Measurements from ENCODE around the gene SUSD3. TPM values are rescaled to one million over a fixed set of nuclear protein-coding genes. Genes with fewer than 3 reads are reported as not detected.
A peak's percentile ranks its signal among the peaks of the same experiment; 100 is the strongest.

The SUSD3 gene
- total RNA-seq, 4 donors from 2014 or later: 0.83 to 3.3 (median 1.4) TPM

DNA sequence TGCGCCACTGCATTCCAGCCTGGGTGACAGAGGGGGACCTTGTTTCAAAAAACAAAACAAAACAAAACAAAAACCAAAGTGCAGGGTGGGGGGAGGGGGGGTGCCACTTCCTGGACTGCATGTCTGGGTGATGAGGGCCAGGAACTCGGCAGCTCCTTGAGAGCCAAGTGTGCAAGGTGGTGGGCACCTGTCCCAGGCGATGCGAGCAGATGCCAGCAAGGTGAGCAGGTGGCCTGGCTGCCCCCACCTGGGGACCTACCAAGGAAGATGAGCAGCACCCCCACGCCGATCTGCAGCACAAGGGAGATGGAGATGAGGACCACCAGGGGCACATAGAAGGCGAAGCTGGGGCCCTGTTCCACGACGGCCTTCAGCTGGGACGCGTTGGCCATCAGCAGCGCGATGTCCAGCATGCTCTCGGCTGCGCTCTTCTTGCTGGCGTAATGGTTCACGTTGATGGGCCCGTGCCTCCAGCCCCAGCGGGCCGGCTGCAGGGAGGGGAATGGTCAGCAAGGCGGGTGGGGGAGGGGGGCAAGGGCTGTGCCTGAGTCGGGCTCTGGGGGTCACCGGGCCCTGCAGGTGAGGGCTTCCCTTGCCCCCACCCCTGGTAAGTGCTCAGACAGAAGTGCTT lies 67.8 kb downstream of the SUSD3 start:
- Histone ChIP-seq H3K4me1 (peaks cover 52 to 69% (median 60%) of the 10 kb centered on the region in 4 donors), H3K4me3 (peak overlapping the region in 3 of 4 donors; percentile 1 to 22 (median 17)), H3K9me3 (no peaks in the 10 kb centered on the region), H3K27ac (replicated peaks in 1 of 4) (peak overlapping the region; percentile 98 to 99 (median 99)), H3K27me3 (no peaks in the 10 kb centered on the region), H3K36me3 (peaks cover 13 to 53% (median 51%) of the 10 kb centered on the region in 4 donors)
- WGBS: 81% methylated on average over 4 of the region's 23 CpGs
- DNase-seq (ENCODE audit: extremely low spot score): no peak
- no peak for TF ChIP-seq POLR2AphosphoS5 (IDR thresholded peaks at IDR 0.05)
- TF ChIP-seq, protein P1, sequence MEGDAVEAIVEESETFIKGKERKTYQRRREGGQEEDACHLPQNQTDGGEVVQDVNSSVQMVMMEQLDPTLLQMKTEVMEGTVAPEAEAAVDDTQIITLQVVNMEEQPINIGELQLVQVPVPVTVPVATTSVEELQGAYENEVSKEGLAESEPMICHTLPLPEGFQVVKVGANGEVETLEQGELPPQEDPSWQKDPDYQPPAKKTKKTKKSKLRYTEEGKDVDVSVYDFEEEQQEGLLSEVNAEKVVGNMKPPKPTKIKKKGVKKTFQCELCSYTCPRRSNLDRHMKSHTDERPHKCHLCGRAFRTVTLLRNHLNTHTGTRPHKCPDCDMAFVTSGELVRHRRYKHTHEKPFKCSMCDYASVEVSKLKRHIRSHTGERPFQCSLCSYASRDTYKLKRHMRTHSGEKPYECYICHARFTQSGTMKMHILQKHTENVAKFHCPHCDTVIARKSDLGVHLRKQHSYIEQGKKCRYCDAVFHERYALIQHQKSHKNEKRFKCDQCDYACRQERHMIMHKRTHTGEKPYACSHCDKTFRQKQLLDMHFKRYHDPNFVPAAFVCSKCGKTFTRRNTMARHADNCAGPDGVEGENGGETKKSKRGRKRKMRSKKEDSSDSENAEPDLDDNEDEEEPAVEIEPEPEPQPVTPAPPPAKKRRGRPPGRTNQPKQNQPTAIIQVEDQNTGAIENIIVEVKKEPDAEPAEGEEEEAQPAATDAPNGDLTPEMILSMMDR (IDR thresholded peaks at IDR 0.05): no peak
- no peak for TF ChIP-seq EP300 (IDR thresholded peaks at IDR 0.05)
- peak; percentile 33 for TF ChIP-seq POLR2A (IDR thresholded peaks at IDR 0.05; ENCODE audit: low read depth)
- intact Hi-C loops (cut with DNase I): no loop called here

GRCh38 chr9:93126825-93127368 lies 68.4 kb downstream of the SUSD3 start:
- intact Hi-C loops (cut with DNase I): no loop called here
- Histone ChIP-seq H3K36me3 (peaks cover 9 to 47% (median 45%) of the 10 kb centered on the region in 4 donors), H3K27ac (replicated peaks in 1 of 4) (peak overlapping the region; percentile 98 to 99 (median 99)), H3K27me3 (no peaks in the 10 kb centered on the region), H3K4me1 (peaks cover 59 to 69% (median 65%) of the 10 kb centered on the region in 4 donors), H3K4me3 (peak overlapping the region in 3 of 4 donors; percentile 13 to 22 (median 17)), H3K9me3 (no peaks in the 10 kb centered on the region)
- DNase-seq (ENCODE audit: extremely low spot score): no peak
- no peak for TF ChIP-seq POLR2A (IDR thresholded peaks at IDR 0.05; ENCODE audit: low read depth)
- TF ChIP-seq, protein P1 (IDR thresholded peaks at IDR 0.05): no peak
- TF ChIP-seq EP300 (IDR thresholded peaks at IDR 0.05): no peak
- peak; percentile 43 to 60 for TF ChIP-seq POLR2AphosphoS5 (IDR thresholded peaks at IDR 0.05)
- WGBS: 22% methylated on average over 14 of the region's 18 CpGs

GRCh38 chr9:93127395-93127911 lies 69.0 kb downstream of the SUSD3 start:
- peaks cover 64 to 73% (median 71%) of the 10 kb centered on the region in 4 donors for H3K4me1 ChIP-seq
- H3K4me3 ChIP-seq: peak overlapping the region in 1 of 4 donors; percentile 22
- peak overlapping the region; percentile 98 to 99 (median 99) for H3K27ac ChIP-seq (replicated peaks in 1 of 4)
- peaks cover 8 to 41% (median 40%) of the 10 kb centered on the region in 4 donors for H3K36me3 ChIP-seq
- intact Hi-C loops (cut with DNase I): no loop called here
- TF ChIP-seq, protein P1 (IDR thresholded peaks at IDR 0.05): no peak
- no peak for DNase-seq (ENCODE audit: extremely low spot score)
- WGBS: 86% methylated on average over 1 of the region's 8 CpGs
- no peaks in the 10 kb centered on the region for H3K9me3 ChIP-seq
- H3K27me3 ChIP-seq: no peaks in the 10 kb centered on the region

DNA sequence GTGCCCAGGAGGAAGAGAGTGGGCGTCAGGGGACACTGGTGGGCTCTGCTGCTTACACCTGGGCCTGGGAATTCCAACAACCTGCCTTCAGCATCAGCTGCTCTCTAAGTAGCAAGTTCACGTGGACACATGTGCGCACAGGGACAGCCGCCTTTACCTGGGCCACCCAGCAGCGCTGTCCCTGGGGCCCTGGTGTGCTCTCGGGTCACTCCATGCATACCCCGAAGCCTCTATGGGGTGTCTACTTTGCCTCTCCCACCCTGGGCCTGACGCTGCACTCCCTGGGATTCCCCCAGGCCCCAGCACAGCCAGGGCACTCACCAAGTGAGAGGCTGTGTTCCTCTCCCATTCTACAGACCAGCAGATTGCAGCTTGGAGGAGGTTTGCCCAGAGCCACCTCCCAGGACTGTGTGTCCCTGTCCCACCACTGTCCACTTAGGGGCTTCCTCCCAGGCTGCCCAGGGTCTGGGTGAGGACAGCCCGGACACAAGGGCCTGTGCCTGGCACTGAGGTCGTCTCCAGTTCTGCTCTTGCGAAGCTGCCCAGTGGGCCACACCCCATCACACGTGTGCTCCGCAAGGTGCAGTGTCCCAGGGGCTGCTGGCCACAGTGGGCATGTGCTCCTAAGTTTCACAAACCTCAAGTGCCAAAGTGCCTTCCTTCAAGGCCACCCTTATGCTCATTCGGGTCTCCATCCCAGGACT lies 69.7 kb downstream of the SUSD3 start:
- intact Hi-C loops (cut with DNase I): no loop called here
- Histone ChIP-seq H3K27me3 (no peaks in the 10 kb centered on the region), H3K27ac (replicated peaks in 1 of 4) (peak overlapping the region; percentile 98 to 99 (median 99)), H3K4me3 (no peak overlapping the region), H3K36me3 (peaks cover 8 to 35% (median 33%) of the 10 kb centered on the region in 4 donors), H3K4me1 (peaks cover 71 to 80% (median 78%) of the 10 kb centered on the region in 4 donors), H3K9me3 (no peaks in the 10 kb centered on the region)
- no peak for DNase-seq (ENCODE audit: extremely low spot score)
- no peak for TF ChIP-seq POLR2A (IDR thresholded peaks at IDR 0.05; ENCODE audit: low read depth)
- TF ChIP-seq, protein P1 (IDR thresholded peaks at IDR 0.05): no peak
- no peak for TF ChIP-seq POLR2AphosphoS5 (IDR thresholded peaks at IDR 0.05)
- no peak for TF ChIP-seq EP300 (IDR thresholded peaks at IDR 0.05)
- 82% methylated on average over 9 of the region's 14 CpGs for WGBS
